WERI-Rb-1 (cell line): Measurements from ENCODE around the gene ADAT2.
"Not testable (repeated sequence)": the region's sequence is repeated elsewhere in the genome, so short reads cannot be mapped to it uniquely, and the experiment has no call there.

Source experiments
- DNase-seq: peaks from one replicate; pipeline ENCODE4 v3.0.0-alpha.2; 2020
- H3K27ac ChIP-seq: fragments of 250-450 bp; sonication (Bioruptor Pico); 2 replicates; pipeline ENCODE4 v1.5.1; 2020; ENCODE audit warnings: mild to moderate bottlenecking, moderate library complexity
- H3K27me3 ChIP-seq: fragments of 250-450 bp; sonication (Bioruptor Pico); 2 replicates; pipeline ENCODE4 v1.5.1; 2021; ENCODE audit warnings: mild to moderate bottlenecking, low read depth, moderate library complexity; ENCODE audit not compliant: insufficient read depth, severe bottlenecking
- H3K36me3 ChIP-seq: fragments of 250-450 bp; sonication (Bioruptor Pico); 2 replicates; pipeline ENCODE4 v1.5.1; 2020; ENCODE audit warnings: mild to moderate bottlenecking, moderate library complexity
- H3K4me3 ChIP-seq: 2 replicates; pipeline ENCODE4 v1.5.1; 2011; ENCODE audit warnings: low read depth, mild to moderate bottlenecking, control low read depth, low read length
- H3K9me3 ChIP-seq: fragments of 250-450 bp; sonication (Bioruptor Pico); 2 replicates; pipeline ENCODE4 v1.5.1; 2021; ENCODE audit warnings: mild to moderate bottlenecking, moderate library complexity; ENCODE audit not compliant: severe bottlenecking
- TF ChIP-seq, protein P1 (sequence below): IDR thresholded peaks from 2 replicates; pipeline ENCODE4 v1.5.1; 2011; ENCODE audit warnings: low read depth, mild to moderate bottlenecking, control low read depth, inconsistent platforms, low read length

The ADAT2 gene

DNA sequence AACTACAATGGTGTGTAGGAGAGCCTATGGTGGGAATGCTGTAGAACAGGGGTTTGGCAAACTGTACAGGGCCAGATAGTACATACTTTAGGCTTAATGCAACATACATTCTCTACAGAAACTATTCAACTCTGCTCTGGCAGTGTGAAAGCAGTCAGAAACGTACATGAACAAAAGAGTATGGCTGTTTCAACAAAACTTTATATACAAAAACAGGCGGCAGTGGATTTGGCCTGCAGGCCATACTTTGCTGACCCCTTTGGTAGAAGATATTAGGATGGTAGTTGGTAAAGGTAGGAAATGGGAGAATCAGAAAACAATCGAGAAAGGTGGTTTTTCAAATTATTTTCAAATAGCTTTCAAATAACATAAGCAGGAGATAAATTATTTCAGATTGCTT, 36.3 kb upstream of the ADAT2 start:
- TF ChIP-seq, protein P1, sequence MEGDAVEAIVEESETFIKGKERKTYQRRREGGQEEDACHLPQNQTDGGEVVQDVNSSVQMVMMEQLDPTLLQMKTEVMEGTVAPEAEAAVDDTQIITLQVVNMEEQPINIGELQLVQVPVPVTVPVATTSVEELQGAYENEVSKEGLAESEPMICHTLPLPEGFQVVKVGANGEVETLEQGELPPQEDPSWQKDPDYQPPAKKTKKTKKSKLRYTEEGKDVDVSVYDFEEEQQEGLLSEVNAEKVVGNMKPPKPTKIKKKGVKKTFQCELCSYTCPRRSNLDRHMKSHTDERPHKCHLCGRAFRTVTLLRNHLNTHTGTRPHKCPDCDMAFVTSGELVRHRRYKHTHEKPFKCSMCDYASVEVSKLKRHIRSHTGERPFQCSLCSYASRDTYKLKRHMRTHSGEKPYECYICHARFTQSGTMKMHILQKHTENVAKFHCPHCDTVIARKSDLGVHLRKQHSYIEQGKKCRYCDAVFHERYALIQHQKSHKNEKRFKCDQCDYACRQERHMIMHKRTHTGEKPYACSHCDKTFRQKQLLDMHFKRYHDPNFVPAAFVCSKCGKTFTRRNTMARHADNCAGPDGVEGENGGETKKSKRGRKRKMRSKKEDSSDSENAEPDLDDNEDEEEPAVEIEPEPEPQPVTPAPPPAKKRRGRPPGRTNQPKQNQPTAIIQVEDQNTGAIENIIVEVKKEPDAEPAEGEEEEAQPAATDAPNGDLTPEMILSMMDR, result no peak
- H3K27me3 ChIP-seq, result no peaks in the 10 kb centered on the region
- no peak overlapping the region for H3K27ac ChIP-seq
- no peaks in the 10 kb centered on the region for H3K36me3 ChIP-seq
- no peak overlapping the region for H3K4me3 ChIP-seq
- no peaks in the 10 kb centered on the region for H3K9me3 ChIP-seq
- no peak for DNase-seq

DNA sequence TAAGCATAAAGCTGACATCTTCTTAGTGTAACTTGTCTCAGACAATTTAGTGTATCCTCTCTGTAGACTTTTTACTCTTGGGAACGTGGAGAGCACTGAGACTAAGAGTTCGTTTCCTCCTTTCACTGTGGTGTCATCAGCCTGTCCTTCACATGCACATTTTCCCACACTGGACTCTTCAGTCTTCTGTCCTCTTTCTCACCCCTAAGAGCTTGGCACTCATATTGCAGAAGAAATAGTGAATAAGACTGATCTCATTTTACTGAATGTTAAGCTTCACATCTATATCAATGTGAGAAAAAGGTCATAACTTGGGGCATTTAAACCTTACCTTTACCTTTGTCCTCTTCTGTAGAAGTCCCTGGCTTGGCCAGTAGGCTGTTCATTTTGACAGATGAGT, 35.5 kb upstream of the ADAT2 start:
- no peak overlapping the region for H3K27ac ChIP-seq
- H3K9me3 ChIP-seq, result no peaks in the 10 kb centered on the region

DNA sequence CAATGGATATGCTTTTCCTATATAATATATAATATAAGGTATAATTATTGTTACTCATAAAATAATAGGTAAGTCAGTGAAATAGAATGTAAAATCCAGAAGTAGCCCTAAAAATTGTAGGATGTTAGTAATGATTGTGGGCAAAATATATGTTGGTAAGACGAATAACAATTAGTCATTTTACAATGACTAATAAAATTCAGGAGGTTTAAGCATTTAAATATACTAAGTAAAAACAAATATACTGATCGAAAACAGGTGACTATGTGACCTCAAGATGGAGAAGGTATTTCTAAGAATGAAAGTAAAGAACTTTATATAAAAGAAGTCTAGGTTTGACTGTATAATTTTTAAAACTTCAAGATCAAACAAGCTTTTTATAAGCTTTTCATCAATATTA, 32.1 kb upstream of the ADAT2 start:
- Histone ChIP-seq H3K27ac (no peak overlapping the region), H3K27me3 (no peaks in the 10 kb centered on the region), H3K4me3 (no peak overlapping the region), H3K9me3 (no peaks in the 10 kb centered on the region), H3K36me3 (no peaks in the 10 kb centered on the region)
- no peak for DNase-seq
- TF ChIP-seq, protein P1, result no peak

More for the DNA sequence above, 35.5 kb upstream of the ADAT2 start:
- TF ChIP-seq, protein P1, result no peak
- Histone ChIP-seq H3K4me3 (no peak overlapping the region), H3K27me3 (no peaks in the 10 kb centered on the region), H3K36me3 (no peaks in the 10 kb centered on the region)
- no peak for DNase-seq

DNA sequence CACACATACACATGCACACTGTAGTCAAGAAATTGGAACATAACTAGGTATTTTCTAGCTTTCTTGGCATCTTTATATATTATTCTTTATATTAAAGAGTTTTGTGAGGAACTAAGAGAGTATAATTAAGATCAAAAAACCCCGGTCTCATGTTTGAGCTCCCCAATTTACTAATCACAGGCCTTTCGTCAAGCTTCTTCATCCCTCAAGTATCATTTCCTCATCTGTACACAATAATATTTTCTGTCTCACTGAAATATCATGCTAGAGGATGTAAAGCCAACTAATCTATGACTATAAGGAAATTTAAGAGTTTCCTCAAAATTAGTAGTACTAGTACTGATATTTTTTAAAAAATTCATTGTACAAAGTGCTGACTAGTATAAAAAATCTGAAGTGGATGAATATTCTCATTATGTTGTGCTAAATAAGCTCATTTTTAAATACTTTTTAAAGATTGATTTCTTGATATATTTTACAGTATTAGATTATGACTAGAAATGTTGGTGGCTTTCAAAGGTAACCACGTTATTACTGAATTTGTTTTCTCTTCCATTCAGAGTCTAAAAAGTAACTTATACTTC, 28.1 kb upstream of the ADAT2 start:
- H3K36me3 ChIP-seq, result no peaks in the 10 kb centered on the region; the same call in 1 of the 2 replicates
- H3K4me3 ChIP-seq, result no peak overlapping the region
- DNase-seq, result no peak
- no peaks in the 10 kb centered on the region for H3K9me3 ChIP-seq
- H3K27me3 ChIP-seq, result no peaks in the 10 kb centered on the region
- TF ChIP-seq, protein P1, result no peak
- H3K27ac ChIP-seq, result no peak overlapping the region

DNA sequence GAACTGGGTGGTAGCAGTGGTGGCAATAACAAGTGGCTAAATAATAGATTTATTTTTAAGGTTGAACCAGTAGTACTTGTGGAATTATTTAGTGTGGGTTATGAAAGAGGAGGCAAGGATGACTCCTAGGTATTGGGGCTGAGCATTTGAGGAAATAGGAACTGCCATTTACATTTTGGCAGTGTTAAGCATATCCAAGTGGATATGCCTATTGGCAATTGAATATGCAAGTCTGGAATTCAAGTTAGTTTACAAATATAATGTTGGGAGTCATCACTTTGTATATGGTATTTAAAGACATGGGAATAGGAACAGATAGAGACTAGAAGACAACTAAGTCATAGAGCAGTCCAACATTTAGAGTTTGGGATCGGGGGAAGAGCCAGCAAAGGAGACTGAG, 26.1 kb upstream of the ADAT2 start:
- DNase-seq, result no peak
- Histone ChIP-seq H3K9me3 (no peaks in the 10 kb centered on the region), H3K4me3 (no peak overlapping the region), H3K27me3 (no peaks in the 10 kb centered on the region), H3K36me3 (no peaks in the 10 kb centered on the region; the same call in none of the 2 replicates), H3K27ac (no peak overlapping the region)
- TF ChIP-seq, protein P1, result no peak

DNA sequence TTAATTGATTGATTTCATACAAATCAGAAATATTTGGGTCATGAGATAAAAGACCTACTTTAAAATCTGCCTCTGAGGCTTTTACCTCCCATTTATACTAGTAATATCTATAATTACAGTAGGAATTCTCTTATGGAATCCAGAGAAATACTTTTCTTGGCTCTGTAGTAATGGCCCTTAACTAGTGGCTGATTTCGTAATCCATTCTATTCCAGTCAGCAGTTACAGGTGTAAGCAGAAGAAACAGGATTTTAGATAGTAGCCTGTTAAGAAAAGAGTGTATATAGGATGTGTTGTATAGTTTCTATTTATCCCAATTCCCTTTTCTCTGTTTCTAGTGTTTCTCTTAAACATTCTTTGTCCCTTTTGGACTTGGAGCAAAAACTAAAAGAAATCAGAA, 21.3 kb upstream of the ADAT2 start:
- TF ChIP-seq, protein P1, result no peak

DNA sequence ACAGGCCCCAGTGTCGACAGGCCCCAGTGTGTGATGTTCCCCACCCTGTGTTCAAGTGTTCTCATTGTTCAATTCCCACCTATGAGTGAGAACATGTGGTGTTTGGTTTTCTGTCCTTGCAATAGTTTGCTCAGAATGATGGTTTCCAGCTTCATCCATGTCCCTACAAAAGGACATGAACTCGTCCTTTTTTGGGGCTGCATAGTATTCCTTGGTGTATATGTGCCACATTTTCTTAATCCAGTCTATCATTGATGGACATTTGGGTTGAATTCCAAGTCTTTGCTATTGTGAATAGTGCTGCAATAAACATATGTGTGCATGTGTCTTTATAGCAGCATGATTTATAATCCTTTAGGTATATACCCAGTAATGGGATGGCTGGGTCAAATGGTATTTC, 18.3 kb upstream of the ADAT2 start:
- not testable (repeated sequence) for H3K36me3 ChIP-seq, H3K27ac ChIP-seq, H3K4me3 ChIP-seq, H3K27me3 ChIP-seq, DNase-seq, H3K9me3 ChIP-seq

More for the DNA sequence above, 21.3 kb upstream of the ADAT2 start:
- no peak for DNase-seq
- H3K36me3 ChIP-seq, result no peaks in the 10 kb centered on the region; the same call in none of the 2 replicates
- no peaks in the 10 kb centered on the region for H3K9me3 ChIP-seq
- no peak overlapping the region for H3K27ac ChIP-seq
- no peaks in the 10 kb centered on the region for H3K27me3 ChIP-seq
- H3K4me3 ChIP-seq, result no peak overlapping the region
